GM21825 (cell line): ENCODE data around the gene ATOH1.

Source experiments
- ATAC-seq: cut with Tn5 transposase; IDR thresholded peaks from one replicate; pipeline ENCODE4 v1.9.1; 2021; ENCODE audit warnings: mild to moderate bottlenecking, moderate library complexity; ENCODE audit not compliant: unreplicated experiment

ATOH1 gene, protein sequence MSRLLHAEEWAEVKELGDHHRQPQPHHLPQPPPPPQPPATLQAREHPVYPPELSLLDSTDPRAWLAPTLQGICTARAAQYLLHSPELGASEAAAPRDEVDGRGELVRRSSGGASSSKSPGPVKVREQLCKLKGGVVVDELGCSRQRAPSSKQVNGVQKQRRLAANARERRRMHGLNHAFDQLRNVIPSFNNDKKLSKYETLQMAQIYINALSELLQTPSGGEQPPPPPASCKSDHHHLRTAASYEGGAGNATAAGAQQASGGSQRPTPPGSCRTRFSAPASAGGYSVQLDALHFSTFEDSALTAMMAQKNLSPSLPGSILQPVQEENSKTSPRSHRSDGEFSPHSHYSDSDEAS

DNA sequence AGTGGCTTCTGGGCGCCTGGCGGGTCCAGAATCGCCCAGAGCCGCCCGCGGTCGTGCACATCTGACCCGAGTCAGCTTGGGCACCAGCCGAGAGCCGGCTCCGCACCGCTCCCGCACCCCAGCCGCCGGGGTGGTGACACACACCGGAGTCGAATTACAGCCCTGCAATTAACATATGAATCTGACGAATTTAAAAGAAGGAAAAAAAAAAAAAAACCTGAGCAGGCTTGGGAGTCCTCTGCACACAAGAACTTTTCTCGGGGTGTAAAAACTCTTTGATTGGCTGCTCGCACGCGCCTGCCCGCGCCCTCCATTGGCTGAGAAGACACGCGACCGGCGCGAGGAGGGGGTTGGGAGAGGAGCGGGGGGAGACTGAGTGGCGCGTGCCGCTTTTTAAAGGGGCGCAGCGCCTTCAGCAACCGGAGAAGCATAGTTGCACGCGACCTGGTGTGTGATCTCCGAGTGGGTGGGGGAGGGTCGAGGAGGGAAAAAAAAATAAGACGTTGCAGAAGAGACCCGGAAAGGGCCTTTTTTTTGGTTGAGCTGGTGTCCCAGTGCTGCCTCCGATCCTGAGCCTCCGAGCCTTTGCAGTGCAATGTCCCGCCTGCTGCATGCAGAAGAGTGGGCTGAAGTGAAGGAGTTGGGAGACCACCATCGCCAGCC lies at the start of gene ATOH1:
Gene ATOH1 (plus strand): TSS at position 422 of the 663 bp plus-strand sequence. CDS start 174 bp downstream, at position 596.
- ATAC-seq, result no peak

GRCh38 chr4:93779228-93779627 lies 49.3 kb upstream of the ATOH1 start:
- no peak for ATAC-seq

GRCh38 chr4:93780080-93780479 lies 48.5 kb upstream of the ATOH1 start:
- no peak for ATAC-seq

- ATAC-seq, result no peak
Measured at GRCh38 chr4:93781198-93781597, 47.4 kb upstream of the ATOH1 start.

GRCh38 chr4:93786149-93786548 lies 42.4 kb upstream of the ATOH1 start:
- no peak for ATAC-seq

DNA sequence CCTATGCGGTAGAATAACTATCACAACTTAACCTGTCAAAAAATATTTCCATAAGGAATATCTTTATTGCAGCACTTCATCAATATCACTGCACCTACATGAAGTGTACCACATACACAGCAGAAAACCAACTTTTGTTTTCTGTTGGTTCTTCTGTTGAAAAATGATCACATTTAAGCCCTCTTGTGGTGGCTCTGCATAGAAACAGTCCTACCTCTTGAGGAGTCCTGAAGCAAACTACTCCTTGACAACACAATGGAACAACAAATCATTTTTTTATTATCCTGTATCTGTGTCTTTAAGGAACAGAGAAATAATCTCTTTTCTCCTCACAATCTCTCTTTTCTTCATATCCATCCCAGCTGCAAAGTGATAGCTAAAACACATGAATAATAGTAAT lies 39.8 kb upstream of the ATOH1 start:
- no peak for ATAC-seq

GRCh38 chr4:93791570-93792195 lies 36.9 kb upstream of the ATOH1 start:
- ATAC-seq, result peak; percentile 83

- no peak for ATAC-seq
Measured at GRCh38 chr4:93802045-93802444, 26.5 kb upstream of the ATOH1 start.

- ATAC-seq, result no peak
Measured at GRCh38 chr4:93809773-93810172, 18.8 kb upstream of the ATOH1 start.

DNA sequence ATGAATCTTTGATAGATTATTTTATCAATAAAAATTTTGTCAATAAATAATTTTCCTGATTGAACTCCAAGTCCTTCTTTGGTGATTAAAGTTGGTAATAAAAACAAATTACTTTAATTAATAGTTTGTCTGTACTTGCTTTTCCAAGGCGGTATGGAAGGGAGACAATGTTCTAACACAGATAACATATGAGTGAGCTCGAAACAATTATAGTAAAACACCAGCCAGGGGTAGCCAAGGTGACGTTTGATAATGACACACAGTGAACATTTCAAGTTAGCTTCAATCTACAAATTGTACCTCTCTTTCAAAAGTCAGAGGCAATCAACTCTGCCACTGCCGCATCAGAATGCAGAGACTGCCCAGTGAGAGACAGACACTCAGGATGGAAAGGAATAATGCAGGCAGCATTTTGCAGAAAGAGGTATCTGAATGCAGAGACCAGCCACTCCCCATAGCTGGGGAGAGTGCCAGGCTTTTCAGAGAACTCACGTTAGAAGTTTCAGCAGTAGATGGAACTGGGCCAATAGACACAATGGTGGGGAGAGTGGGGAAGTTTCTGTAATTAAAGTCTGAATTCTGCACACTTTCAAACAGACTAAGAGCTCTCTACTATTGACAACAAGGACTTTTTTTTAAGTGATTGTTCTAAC lies 18.1 kb upstream of the ATOH1 start:
- ATAC-seq, result no peak

DNA sequence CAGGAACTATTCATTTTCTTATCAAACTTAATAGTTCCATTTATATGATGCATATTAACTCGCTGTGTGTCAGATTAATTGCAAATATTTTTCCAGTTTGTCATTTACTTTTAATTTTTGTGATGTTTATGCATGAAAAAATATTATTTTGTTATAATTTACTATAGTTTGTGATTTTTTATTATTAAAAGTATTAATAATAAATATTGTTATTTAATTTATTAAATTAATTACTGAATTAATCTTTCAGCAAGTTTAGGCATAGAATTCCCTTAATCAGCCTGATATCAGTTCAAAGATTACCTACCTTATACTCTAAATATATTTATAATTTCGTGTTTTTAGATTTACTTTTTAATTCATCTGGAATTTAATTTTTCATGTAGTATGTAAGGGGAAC lies 15.5 kb upstream of the ATOH1 start:
- ATAC-seq, result no peak

GRCh38 chr4:93814141-93814540 lies 14.4 kb upstream of the ATOH1 start:
- no peak for ATAC-seq

- ATAC-seq, result no peak
Measured at GRCh38 chr4:93814722-93815121, 13.8 kb upstream of the ATOH1 start.

DNA sequence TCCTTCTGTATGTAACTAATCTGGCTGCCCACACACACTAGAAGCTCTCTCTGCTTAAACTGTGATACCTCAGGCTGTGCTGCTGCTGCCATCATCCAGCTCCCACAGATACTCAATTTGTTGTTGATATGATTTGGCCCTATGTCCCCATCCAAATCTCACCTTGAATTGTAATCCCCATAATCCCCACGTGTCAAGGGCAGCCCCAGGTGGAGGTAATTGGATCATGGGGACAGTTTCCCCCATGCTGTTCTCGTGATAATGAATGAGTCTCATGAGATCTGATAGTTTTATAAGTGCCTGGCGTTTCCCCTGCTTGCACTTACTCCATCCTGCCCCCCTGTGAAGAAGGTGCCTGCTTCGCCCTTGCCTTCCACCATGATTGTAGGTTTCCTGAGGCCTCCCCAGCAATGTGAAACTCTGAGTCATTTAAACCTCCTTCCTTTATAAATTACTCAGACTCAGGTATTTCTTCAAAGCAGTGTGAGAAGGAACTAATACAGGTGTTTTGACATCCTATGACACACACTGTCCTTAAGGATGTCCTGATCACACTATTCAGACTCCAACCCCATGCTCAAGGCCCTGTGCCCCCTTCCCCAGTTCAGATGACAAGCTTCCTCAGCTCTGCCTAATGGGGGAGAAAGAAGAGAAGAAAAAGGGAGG lies 2.9 kb upstream of the ATOH1 start:
- ATAC-seq, result no peak

DNA sequence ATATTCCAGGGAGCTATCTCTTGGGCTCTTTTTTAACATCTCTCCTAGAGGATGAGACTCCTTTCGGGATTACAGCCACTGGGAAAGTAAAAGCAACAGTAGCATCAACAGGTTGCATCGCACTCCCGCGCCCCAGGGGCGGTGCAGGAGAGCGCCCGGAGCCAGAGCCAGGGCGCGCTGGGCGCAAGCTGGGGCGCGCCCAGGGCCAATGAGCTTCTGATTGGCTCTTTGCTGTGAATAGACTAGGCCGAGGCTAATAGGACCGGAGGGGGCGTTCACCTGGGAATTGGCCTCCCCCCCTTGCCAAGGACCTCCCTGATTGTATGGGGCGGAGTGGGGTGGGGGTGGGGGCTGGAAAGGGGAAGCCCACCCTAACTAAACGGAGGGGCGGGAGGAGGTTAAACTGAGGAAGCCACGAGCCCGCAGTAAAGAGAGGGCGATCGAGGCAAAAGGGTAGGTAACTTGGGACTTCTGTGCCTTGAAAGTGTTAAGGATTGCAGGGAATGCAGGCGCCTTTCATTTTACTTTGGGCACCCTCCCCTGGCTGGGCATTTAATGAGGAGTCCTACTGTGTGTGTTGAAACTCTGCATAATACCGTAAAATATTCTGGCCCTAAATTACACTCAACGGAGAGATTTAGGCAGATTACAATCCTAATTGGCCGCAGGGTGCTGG lies 1.1 kb upstream of the ATOH1 start:
- no peak for ATAC-seq

DNA sequence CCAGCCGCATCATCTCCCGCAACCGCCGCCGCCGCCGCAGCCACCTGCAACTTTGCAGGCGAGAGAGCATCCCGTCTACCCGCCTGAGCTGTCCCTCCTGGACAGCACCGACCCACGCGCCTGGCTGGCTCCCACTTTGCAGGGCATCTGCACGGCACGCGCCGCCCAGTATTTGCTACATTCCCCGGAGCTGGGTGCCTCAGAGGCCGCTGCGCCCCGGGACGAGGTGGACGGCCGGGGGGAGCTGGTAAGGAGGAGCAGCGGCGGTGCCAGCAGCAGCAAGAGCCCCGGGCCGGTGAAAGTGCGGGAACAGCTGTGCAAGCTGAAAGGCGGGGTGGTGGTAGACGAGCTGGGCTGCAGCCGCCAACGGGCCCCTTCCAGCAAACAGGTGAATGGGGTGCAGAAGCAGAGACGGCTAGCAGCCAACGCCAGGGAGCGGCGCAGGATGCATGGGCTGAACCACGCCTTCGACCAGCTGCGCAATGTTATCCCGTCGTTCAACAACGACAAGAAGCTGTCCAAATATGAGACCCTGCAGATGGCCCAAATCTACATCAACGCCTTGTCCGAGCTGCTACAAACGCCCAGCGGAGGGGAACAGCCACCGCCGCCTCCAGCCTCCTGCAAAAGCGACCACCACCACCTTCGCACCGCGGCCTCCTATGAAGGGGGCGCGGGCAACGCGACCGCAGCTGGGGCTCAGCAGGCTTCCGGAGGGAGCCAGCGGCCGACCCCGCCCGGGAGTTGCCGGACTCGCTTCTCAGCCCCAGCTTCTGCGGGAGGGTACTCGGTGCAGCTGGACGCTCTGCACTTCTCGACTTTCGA lies 654 bp downstream of the ATOH1 start:
- ATAC-seq, result no peak

DNA sequence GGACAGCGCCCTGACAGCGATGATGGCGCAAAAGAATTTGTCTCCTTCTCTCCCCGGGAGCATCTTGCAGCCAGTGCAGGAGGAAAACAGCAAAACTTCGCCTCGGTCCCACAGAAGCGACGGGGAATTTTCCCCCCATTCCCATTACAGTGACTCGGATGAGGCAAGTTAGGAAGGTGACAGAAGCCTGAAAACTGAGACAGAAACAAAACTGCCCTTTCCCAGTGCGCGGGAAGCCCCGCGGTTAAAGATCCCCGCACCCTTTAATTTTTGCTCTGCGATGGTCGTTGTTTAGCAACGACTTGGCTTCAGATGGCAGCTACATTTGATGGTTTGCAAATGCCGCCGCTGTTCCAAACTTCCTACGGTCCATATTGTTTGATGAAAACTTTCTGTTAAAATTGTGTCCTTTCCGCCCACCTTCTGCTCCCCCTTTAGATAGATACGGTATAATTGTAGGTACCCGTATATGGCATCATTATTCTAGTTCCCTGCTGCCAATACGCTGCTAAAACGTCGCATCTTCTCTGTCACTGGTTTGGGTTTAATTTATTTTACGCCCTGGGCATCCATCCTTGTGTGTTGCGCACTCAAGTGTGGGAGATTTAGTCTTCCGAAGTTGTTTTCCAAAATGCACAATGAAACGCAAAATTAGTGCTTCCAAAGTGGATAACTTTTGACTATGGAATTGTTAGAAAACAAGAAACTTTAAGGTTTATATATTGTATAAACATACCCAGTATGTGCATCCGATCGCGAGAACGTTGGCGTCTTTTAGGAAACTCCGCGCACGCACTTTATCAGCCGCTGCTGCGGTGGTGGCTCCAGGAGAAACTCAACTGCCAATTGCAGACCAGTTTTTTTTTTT lies 1.5 kb downstream of the ATOH1 start:
- ATAC-seq, result no peak

DNA sequence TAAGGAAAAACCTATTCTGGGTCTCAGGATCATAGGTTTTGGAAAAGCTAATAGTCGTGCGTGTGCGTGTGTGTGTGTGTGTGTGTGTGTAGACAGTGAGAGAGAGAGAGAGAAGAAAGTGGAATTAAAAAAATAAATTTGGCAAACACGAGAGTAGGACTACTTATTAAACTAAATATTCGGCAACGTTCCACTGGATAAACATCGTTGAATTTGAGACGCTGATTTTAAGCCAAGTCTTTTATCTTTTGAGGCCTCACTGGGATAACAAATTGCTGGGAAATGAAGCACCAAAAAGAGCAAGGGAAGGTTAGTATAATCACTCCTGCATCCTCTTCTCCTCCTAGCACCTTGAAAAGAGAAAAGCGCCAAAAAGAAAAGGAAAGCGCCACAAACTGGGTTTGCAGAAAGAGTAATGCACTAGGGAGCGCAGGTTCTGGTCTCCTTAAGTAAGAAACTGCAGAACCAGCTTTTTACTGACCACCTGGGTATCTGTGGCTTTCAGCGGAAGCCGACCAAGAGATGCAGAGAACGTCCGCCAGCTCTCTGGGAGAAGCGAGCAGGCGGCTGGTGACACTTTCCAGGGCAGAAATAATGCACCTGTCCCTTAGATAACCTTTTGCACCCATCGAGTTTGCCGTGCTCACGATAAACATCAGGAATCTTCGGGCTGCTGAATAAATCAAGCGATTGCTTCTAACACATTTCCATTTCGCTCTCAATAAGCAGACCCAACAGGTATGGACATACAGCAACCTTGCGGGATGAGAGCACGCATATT lies 3.4 kb downstream of the ATOH1 start:
- ATAC-seq, result no peak
